22Rv1 (cell line): ENCODE results near the gene MAPKAPK3.

Source experiments
- H3K27ac ChIP-seq: fragments of 450-650 bp; 2 replicates; pipeline ENCODE4 v1.5.1; 2017
- CTCF ChIP-seq: fragments of 450-650 bp; IDR thresholded peaks from 2 replicates; pipeline ENCODE4 v1.5.1; 2017; ENCODE audit warnings: mild to moderate bottlenecking
- ZFX ChIP-seq: fragments of 450-650 bp; IDR thresholded peaks from 2 replicates; pipeline ENCODE4 v1.6.1; 2017; ENCODE audit warnings: antibody characterized with exemption, borderline replicate concordance

Gene MAPKAPK3

GRCh38 chr3:50644561-50644960 lies 27.6 kb downstream of the MAPKAPK3 start:
- TF ChIP-seq ZFX, result no peak
- TF ChIP-seq CTCF, result no peak
- no peak overlapping the region for H3K27ac ChIP-seq

GRCh38 chr3:50645378-50645777 lies 28.4 kb downstream of the MAPKAPK3 start:
- no peak overlapping the region for H3K27ac ChIP-seq
- no peak for TF ChIP-seq ZFX
- TF ChIP-seq CTCF, result no peak

DNA sequence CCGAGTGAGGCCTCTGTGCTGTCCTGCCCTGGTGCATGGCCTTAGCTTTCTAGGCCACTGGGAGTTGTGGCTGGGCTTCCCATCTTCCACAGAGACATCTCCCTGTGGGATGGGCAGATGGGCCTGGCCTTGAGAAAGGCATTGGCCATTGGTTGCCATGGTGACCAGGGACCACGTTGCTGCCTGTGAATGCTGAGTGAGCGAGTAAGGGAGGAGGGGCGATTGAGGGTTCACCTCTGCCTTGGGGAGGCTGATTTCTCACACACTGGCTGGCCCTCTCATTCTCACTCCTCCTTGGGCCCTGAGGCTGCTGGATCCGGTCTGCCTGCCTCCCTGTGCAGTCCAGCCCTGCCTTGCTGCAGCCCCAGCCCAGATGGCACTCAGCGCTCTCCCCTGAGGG lies 31.4 kb downstream of the MAPKAPK3 start:
- TF ChIP-seq CTCF (no peak), ZFX (no peak)
- H3K27ac ChIP-seq, result no peak overlapping the region

DNA sequence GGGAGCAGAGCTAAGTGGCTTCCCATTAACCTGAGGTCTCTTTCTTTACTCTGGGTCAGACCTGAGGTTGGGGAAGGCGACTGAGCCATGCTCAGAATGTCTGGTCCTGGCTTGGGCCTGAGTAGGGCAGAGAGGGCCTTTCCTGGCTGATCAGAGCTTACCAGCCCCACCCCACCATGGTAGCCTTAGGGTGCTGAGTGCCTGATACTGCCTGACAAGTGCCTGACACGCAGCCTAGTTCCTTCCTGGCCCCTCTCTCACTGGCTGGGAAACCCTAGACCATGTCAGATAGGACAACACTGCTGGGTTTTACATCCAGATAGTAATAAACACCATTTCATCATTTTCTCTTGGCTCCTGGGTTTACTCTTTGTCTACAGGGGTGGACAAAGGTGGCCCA lies 32.0 kb downstream of the MAPKAPK3 start:
- no peak for TF ChIP-seq CTCF
- TF ChIP-seq ZFX, result no peak
- no peak overlapping the region for H3K27ac ChIP-seq

- H3K27ac ChIP-seq, result no peak overlapping the region
- TF ChIP-seq CTCF (no peak), ZFX (no peak)
These were observed 32.5 kb downstream of the MAPKAPK3 start for GRCh38 chr3:50649451-50649931.

DNA sequence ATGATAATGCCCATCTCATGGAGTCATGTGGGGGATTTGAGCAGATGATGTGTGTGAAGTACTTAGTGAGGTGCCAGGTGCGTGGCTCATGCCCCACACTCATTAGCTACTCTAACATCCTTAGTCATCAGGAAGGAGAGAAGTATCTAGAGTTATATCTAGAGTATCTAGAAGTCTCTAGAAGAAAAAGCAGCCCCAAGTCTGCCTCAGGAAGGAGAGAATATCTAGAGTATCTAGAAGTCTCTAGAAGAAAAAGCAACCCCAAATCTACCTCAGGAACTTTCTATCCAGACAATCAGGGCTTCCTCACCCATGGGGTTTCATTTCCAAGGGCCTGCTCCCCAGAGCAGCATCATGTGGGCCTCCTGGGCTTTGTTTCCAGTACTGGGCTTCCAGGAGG lies 33.1 kb downstream of the MAPKAPK3 start:
- no peak overlapping the region for H3K27ac ChIP-seq
- no peak for TF ChIP-seq CTCF
- TF ChIP-seq ZFX, result no peak

GRCh38 chr3:50651445-50651844 lies 34.5 kb downstream of the MAPKAPK3 start:
- TF ChIP-seq CTCF (no peak), ZFX (no peak)
- H3K27ac ChIP-seq, result no peak overlapping the region
